ENCODE data around the gene OGA.

The OGA gene

DNA sequence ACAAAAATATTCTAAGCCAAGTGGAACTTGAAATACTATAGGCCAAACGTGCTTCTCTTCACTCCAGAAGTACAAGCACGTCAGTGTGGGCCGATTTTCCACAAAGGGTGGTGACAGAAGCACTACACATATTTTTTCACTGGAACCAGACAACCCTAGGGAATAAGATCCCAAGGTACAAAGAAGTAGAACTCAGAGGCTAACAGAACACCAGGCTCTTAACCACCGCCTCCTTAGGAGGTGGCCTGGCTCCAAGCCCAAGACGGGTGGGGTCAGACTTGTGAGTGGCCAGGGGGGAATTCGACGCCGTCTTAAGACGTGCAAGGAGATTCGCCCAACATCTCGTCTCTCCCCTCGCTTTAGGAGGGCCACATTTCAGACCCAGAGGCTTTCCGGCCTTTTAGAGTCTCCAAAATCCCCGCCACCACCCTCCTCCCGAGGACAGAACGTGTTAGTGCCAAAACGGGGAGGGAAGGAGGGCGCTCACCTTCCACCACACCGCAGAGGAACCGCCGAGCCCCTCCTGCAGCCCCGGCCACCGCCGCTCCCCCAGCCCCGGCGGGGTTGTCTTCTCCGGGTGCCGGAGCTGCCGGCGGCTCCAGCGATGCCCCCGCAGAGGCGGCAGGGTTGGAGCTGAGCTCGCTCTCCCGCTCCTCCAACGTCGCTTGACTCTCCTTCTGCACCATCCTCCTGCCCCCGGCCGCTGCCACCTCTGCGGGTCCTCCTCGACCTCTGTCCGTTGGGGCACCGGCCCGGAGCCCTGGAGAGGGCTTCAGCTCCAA is 716 bp downstream of the OGA start:
- TF ChIP-seq, protein P1, sequence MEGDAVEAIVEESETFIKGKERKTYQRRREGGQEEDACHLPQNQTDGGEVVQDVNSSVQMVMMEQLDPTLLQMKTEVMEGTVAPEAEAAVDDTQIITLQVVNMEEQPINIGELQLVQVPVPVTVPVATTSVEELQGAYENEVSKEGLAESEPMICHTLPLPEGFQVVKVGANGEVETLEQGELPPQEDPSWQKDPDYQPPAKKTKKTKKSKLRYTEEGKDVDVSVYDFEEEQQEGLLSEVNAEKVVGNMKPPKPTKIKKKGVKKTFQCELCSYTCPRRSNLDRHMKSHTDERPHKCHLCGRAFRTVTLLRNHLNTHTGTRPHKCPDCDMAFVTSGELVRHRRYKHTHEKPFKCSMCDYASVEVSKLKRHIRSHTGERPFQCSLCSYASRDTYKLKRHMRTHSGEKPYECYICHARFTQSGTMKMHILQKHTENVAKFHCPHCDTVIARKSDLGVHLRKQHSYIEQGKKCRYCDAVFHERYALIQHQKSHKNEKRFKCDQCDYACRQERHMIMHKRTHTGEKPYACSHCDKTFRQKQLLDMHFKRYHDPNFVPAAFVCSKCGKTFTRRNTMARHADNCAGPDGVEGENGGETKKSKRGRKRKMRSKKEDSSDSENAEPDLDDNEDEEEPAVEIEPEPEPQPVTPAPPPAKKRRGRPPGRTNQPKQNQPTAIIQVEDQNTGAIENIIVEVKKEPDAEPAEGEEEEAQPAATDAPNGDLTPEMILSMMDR (IDR thresholded peaks at IDR 0.05; ENCODE audit: low read depth, low read length): no peak

DNA sequence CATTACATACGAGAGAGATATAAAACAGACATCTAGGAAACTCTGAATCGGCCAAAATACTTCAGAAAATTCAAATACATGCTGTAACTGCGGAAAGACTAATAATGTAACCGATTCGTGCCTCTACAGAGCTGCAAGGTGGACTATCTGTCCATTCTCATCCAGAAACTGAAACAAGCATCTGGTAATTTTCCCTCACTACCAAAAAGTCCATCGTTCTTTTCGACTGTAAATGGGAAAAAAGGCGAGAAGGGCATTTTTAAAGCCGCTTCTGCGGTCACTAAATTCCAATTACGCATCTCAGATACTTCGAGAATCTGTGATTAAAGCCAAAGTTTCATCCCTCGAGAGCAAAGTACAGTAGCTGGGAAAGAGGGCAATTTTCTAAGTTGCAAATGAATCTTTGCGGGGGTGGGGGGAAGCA is 1.3 kb downstream of the OGA start:
- TF ChIP-seq, protein P1 (IDR thresholded peaks at IDR 0.05; ENCODE audit: low read depth, low read length): no peak

More for the DNA sequence above, 716 bp downstream of the OGA start:
- peak overlapping the region; percentile 99 for H3K4me3 ChIP-seq (ENCODE audit: low read depth, low read length)

DNA sequence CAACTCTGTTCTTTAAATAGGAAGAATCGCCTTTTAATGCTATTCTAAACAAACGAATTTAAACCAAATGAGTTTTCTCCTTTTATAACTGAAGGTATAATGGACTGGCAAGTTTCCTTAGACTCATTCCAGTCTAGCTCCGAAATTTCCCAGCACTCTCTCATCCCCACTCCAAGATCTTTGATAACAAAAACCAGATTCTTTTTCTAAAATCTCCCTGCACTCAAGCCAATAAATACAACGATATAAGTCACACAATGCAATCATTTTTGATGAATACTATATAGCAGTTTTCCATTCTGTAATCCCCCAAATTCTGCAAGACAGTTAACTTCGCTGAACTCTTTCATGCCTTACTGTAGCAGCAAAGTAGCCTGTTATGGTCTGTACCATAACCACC is 1.9 kb downstream of the OGA start:
- TF ChIP-seq, protein P1 (IDR thresholded peaks at IDR 0.05; ENCODE audit: low read depth, low read length): no peak
- H3K4me3 ChIP-seq (ENCODE audit: low read depth, low read length): peak overlapping the region; percentile 99

More for the DNA sequence above, 1.3 kb downstream of the OGA start:
- peak overlapping the region; percentile 99 for H3K4me3 ChIP-seq (ENCODE audit: low read depth, low read length)

DNA sequence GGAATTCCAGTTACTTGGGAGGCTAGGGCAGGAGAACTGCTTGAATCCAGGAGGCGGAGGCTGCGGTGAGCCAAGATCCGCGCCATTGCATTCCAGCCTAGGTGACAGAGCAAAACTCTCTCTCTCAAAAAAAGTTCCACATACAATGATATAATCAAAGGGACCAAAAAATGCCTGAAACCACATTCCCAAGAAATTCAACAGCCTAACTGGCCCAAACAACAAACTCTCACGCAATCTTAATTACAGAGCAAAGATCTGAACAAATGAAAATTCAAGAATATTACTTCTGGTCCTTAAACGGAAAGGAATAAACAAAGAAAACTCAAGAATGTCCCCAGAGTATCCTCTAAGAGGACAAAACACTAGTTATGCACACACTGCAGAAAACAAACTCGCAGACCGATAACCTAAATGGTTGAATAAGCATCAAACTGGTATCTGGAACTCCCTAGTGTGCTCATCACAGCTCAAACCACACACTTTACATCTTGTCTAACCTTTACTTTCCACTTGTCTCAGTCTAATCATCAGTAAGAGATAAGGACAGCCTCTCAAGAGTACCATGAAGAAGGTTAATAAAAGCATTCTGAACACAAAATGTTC is 3.7 kb downstream of the OGA start:
- H3K4me3 ChIP-seq (ENCODE audit: low read depth, low read length): peak overlapping the region; percentile 99
- TF ChIP-seq, protein P1 (IDR thresholded peaks at IDR 0.05; ENCODE audit: low read depth, low read length): no peak

DNA sequence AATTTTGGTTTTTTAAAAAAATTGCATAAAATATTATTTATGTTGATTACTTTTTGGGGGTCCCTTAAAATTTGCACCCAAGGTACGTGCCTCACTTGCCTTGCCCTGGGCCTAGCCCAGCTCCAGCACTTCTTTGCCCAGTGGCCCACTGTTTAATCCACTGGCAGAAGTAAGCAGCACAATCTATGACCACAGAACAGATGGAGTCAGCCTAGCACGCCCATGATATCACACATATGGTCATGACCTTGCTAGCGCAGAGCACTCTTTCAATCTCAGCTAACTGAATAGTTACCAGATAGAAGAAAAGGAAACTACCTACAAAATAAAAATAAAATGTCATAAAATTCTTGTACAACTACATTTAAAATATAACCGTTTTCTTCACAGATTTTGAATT is 5.6 kb downstream of the OGA start:
- TF ChIP-seq, protein P1 (IDR thresholded peaks at IDR 0.05; ENCODE audit: low read depth, low read length): no peak
- H3K4me3 ChIP-seq (ENCODE audit: low read depth, low read length): no peak overlapping the region

DNA sequence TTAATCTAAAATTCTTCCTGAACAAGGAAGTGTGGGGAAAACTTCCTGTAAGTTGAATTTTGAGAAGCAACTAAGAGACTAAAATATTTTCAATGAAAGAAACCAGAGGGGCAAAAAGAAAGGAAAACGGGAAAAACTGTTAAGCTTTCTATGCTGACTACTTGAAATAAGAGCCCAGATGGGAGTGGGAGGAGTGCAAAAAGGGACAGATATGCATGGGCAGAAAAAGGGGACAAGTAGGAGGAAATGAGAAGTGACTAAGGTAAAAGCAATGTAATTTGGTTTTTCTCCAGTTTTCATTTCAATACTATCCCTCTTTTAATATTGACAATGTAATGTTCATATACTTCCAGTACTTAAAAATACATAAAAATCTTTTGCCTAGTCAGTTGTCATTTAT is 11.1 kb downstream of the OGA start:
- TF ChIP-seq, protein P1 (IDR thresholded peaks at IDR 0.05; ENCODE audit: low read depth, low read length): no peak
- H3K4me3 ChIP-seq (ENCODE audit: low read depth, low read length): no peak overlapping the region

DNA sequence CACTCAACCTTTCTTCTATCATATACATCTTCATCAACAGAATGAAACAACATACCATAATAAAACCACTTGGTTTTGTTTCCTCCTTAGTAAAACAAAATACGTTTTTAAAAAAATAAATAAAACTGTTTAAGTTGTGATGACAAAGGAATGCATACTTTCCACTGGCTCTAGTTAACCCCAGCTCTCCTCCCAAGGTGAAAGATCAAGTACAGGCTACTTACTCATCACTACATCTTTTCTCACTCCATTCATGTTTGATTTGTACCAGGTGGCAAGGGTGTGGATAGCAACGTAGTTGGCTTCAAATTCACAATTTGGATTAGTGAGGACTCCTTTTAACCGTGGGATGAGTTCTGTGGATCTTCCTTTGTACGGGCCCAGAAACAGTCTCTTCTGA is 14.7 kb downstream of the OGA start:
- no peak overlapping the region for H3K4me3 ChIP-seq (ENCODE audit: low read depth, low read length)
- TF ChIP-seq, protein P1 (IDR thresholded peaks at IDR 0.05; ENCODE audit: low read depth, low read length): no peak

All from WI38 (cell line).